NCI-H446 treated with DMSO at 0.1 percent for 48 hours (cell line): Measurements from ENCODE around the gene UGT1A9.
"Not testable (repeated sequence)": the region's sequence is repeated elsewhere in the genome, so short reads cannot be mapped to it uniquely, and the experiment has no call there.

Experiments used
- DNase-seq: peaks from one replicate; lab custom pipeline; 2025; lab: John Stamatoyannopoulos, UW

UGT1A9 gene

DNA sequence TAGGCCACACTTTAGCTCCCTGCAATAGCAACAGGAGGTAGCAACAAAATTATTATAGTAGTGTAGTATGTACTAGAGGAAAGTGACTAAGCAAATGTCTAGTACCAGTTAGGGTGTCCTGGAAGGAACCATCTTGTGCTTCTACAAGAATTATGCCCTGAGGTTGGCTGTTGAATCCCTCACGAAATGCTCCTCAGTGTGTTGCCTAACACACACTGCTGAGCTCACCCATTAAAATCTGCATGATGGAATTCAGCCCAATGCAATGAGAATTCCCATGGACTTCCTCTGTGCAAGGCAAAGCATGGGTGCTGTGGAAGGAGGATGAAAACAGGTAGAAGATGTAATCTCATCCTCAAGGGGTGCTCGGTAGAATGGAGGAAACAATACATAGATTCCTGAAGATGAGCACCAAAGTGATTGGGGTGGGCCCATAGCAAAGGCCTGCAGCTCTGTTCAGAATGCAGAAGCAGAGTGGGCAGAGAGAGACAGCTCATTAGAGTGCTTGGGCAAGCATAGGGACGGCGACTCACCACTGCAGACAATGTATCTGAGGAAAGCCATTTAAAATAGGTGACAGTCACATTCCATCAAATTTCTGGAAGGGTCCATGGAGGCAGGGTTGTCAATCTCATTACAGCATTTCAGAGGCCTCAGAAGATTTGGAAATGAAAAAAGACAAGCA, 8.8 kb downstream of the UGT1A9 start:
- DNase-seq, result no peak

DNA sequence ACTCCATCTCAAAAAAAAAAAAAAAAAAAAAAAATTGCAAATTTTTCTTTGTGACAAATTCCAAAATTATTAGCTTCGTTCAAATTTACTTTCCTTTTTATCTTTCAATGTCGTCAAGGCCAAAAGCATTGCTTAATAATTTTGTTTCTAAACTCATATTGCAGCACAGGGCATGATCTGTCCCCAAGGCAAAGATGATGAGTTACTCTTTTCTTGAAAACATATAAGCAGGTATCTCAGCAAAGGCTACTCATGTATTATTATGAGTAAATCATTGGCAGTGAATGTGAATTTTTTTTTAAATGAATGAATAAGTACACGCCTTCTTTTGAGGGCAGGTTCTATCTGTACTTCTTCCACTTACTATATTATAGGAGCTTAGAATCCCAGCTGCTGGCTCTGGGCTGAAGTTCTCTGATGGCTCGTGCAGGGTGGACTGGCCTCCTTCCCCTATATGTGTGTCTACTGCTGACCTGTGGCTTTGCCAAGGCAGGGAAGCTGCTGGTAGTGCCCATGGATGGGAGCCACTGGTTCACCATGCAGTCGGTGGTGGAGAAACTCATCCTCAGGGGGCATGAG, 9.9 kb downstream of the UGT1A9 start, which contains the start of gene UGT1A7:
TSS of gene UGT1A7 (plus strand) at position 381 of the 579 bp plus-strand sequence. CDS start at position 418, 37 bp downstream.
- DNase-seq, result no peak

DNA sequence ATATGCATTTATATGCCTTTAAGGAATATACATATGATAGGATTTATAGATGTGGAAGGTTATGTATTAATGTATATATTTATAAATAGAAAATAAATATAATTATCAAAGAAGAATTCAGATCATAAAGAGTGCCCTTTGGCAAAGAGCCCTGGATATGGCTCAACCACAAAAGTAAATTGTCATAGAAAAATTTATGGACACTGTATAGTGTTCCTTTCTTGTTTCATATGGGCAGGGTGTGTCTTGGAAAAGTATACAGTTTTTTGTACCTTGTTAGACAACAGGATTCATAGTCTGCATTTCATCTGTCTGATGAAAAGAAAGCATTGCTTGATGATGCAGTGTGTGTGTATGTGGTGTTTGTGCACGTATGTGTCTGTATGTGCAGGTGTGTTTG, 12.9 kb downstream of the UGT1A9 start:
- no peak for DNase-seq

GRCh38 chr2:233686928-233687327, 15.2 kb downstream of the UGT1A9 start:
- no peak for DNase-seq

GRCh38 chr2:233688341-233688740, 16.6 kb downstream of the UGT1A9 start:
- no peak for DNase-seq

- DNase-seq, result no peak
Observed at GRCh38 chr2:233689031-233689430, 17.3 kb downstream of the UGT1A9 start.

DNA sequence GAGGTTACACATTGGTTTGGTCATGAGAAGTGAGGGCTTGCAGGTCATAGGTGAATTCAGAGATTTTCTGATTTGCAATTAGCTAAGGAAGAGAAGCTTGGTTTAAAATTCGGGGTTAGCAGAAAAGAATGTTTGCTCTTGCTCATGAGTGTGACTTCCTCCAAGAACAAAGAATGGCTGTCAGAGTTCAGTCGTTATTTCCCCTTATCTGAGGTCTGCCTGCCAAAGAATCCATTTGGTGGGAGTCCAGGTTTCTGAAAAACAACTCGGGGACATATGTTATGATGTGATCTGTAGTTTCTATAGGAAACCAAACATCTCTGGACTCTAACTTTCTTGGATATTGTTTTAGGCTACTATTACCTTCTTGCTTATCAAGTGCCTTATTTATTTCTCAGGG, 17.8 kb downstream of the UGT1A9 start:
- no peak for DNase-seq

GRCh38 chr2:233690444-233690843, 18.7 kb downstream of the UGT1A9 start:
- DNase-seq, result no peak

DNA sequence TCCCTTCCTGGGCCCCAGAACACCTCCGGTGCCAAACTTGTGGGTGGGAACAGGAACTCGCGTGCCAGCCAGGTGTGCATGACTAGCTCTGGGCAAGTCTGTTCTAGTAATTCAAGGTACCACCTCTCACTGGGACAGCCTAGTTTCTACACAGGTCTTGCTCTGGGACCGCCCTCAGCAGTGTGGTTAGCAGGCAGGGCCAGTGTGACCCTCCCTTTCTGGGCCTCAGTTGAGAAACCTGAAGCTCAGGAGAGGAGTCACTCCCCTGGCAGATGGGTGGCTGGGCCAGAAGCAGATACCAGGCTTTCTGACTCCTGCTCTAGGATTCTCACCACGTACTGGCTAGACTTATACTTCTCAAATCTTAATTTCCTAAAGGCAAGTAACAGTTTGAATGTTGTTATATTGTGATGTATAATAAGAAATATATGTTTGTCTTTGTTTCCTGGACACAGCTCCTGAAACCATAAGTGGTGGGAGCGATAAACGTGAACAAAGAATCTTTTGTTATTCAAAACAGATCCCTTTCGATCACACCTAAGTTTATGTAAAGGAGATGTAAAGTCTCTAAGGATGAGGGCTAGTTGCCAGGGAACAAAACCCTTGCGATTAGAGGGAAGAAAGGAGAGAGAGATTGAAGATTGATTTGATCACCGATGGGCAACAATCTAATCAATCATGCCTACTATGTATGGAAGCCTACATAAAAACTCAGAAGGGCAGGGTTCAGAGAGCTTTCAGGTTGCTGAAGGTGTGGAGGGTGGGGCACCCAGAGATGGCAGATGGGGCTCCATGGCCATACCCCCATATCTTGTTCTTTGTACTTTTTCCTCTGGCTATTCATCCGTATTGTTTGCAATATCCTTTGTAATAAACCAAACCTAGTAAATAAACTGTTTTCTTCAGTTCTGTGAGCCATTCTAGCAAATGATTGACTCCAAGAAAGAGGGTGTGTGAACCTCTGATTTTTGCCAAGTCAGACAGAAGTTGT, 20.0 kb downstream of the UGT1A9 start:
- DNase-seq, result no peak

DNA sequence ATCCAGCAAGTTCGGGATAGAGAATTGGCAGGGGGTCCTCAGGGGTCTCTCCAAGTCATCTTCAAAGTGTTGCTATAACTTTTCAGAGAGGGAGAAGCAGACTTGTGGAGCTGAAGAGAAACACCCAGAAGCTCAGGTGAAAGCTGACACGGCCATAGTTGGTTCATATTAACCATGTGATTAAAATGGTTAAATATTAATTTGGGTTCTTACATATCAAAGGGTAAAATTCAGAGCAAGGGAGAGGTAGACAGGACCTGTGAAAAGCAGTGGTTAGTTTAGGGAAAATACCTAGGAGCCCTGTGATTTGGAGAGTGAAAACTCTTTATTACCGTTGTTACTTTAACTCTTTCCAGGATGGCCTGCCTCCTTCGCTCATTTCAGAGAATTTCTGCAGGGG, 20.9 kb downstream of the UGT1A9 start, which contains the start of gene UGT1A6:
TSS of gene UGT1A6 (plus strand) at position 243 of the 400 bp plus-strand sequence. CDS start at position 358, 115 bp downstream.
- DNase-seq, result no peak

- no peak for DNase-seq
Observed at GRCh38 chr2:233693963-233694362, 22.3 kb downstream of the UGT1A9 start.

- no peak for DNase-seq
Observed at GRCh38 chr2:233698740-233699139, 27.0 kb downstream of the UGT1A9 start.

- no peak for DNase-seq
Observed at GRCh38 chr2:233699424-233700027, 27.8 kb downstream of the UGT1A9 start.

DNA sequence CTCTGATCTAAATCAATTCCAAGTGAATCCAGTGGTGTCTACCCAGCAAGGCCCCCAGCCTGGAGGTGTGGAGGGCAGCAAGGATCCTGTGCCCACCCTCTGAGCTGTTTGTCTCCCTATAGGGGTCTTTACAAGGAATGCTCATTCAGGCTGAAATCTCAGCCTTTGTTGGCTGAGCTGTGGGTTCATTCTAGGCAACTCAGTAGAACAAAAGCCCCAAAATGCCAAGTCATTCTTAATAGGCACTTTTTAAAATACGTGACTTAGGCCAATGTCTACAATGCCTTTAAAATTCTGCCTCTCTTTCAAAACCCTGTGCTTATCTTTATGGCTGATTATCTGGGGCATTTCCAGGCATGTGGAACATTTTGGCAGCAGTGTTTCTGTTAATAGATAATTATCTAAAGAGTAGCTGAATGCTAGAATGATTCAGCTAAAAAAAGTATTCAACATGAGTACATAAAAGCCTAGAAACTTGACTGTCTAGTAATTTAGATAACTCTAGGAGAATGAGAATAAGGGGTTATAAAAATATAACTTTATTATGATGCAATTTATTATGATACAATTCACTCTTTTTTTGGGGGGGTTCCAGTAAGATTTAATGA, 28.4 kb downstream of the UGT1A9 start:
- no peak for DNase-seq

DNA sequence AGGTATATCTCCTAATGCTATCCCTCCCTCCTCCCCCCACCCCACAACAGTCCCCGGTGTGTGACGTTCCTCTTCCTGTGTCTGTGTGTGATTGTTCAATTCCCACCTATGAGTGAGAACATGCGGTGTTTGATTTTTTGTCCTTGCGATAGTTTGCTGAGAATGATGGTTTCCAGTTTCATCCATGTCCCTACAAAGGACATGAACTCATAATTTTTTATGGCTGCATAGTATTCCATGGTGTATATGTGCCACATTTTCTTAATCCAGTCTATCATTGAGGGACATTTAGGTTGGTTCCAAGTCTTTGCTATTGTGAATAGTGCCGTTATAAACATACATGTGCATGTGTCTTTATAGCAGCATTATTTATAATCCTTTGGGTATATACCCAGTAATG, 29.1 kb downstream of the UGT1A9 start:
- DNase-seq, result not testable (repeated sequence)

GRCh38 chr2:233702238-233702637, 30.5 kb downstream of the UGT1A9 start:
- no peak for DNase-seq

DNA sequence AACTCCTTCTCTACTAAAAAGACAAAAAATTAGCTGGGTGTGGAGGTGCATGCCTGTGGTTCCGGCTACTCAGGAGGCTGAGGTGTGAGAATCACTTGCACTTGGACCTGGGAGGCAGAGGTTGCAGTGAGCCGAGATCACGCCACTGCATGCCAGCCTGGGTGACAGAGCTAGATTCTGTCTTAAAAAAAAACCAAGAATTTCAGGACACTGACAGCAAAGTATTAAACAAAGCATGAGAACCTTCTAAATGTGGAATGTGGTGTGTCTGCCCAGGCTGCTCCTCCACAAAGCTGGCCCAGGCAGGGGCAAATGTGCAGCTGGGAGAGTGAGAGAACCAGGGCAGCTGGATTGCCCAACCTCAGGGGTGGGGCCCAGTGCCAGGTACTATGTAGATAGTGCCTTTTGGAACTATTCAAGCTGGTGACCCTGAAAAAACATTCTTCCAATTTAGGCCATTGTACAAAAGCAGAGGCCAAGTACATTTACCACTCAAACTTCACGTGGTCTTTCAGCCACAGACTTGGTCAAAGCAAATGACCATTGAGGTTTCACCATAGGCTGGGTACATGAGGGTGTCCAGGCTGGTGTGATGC, 34.3 kb downstream of the UGT1A9 start:
- DNase-seq, result no peak

DNA sequence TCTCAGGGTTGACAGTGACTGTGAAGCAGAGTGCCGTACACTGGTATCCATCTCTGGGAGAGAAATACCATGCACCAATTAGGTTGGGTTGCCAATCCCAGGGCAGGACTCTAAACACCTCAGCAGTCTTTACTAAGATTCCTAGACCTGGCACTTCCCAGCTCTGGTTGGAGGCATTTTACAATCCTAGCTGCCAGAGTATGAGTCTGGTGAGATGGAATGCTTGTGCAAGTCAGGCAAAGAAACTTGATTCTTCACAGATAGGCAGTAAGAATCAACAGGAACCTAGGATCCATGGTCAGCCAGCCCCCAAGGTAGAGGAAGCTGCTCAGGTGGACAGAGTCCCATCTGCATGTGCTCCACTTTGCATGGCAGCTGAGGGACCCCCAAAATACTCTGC, 35.0 kb downstream of the UGT1A9 start:
- no peak for DNase-seq

DNA sequence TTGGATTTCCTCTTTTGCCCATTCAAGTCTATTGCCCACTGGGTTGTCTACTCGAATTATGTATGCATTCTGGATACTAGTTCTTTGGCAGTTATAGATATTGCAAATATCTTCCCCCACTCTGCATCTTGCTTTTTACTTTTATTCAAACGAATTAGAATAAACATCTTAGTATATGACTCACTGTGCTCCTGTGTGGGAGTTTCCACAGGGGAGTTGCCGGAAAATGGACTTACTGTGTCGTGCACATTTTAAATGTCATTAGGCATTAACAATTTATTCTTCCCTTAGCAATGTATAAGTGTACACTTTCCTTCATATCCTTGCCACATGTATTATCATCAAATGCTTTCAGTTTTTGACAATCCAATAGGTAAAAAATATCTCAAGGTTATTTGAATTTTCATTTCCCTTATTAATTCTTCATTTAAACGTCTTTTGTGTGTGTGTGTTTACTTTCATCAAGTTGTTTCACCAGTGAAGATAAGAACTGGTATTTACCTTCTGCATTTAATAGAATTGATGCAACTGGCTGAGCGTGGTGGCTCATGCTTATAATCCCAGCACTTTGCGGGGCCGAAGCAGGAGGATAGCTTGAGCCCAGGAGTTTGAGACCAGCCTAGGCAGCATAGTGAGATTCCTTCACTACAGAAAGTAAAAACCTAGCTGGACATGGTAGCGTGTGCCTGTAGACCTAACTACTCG, 36.4 kb downstream of the UGT1A9 start:
- no peak for DNase-seq

DNA sequence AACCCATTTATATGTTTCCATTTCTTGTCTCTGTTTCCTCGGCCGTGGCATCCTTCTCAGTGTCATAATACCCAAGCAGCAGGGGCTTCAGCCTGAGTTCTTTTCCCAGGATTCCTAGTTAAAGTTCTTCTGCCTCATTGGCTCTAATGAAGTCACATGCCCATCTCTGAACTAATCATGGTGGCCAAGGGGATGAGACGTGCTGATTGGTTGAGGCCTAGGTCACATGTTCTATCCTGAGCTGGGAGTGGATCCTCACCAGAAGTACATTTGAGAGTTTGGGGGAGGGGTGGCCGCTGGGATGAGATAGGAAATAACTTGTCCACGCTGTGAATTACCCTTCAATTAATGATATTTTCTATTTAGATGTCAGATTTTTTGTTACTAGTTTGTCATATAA, 37.2 kb downstream of the UGT1A9 start:
- no peak for DNase-seq
